ENCODE measurements around the gene EZR. TPM values are rescaled to one million over a fixed set of nuclear protein-coding genes. Genes with fewer than 3 reads are reported as not detected.

Gene EZR
- total and polyA plus RNA-seq, 9 of the 15 experiments (the other 6 are each of a cell fraction or from before 2014, with no cell fraction given) = 36.5 to 162 (median 104) TPM

GRCh38 chr6:158849899-158850806 lies 31.0 kb upstream of the EZR start (continued):
- TF ChIP-seq ZFP36 (IDR thresholded peaks at IDR 0.05; ENCODE audit: low read depth, low read length, partially characterized antibody) (no peak), MYBL2 (IDR thresholded peaks at IDR 0.05; ENCODE audit: low read depth) (no peak), MYBL2 (CRISPR knock-in tag; IDR thresholded peaks at IDR 0.05; ENCODE audit: borderline replicate concordance) (no peak), RBFOX2 (IDR thresholded peaks at IDR 0.05; ENCODE audit: low read depth, low read length) (no peak), KLF13 (tag; IDR thresholded peaks at IDR 0.05; ENCODE audit: borderline replicate concordance, low read depth) (0 out of 2 replicates have a peak, but pooled peaks have one; percentile 33), WHSC1 (IDR thresholded peaks at IDR 0.05; ENCODE audit: low read length) (no peak), GABPB1 (CRISPR knock-in tag; IDR thresholded peaks at IDR 0.05) (0 out of 2 replicates have a peak, but pooled peaks have one; percentile 30), POU5F1 (IDR thresholded peaks at IDR 0.05; ENCODE audit: borderline replicate concordance, low read depth, low read length, partially characterized antibody) (no peak), TCF15 (CRISPR knock-in tag; IDR thresholded peaks at IDR 0.05) (no peak), BRF1 (IDR thresholded peaks at IDR 0.05; ENCODE audit: borderline replicate concordance, extremely low read depth, insufficient read length) (no peak), NCOA4 (IDR thresholded peaks at IDR 0.05; ENCODE audit: partially characterized antibody) (no peak), CEBPB (tag; IDR thresholded peaks at IDR 0.05) (no peak), ZFPM2 (CRISPR knock-in tag; IDR thresholded peaks at IDR 0.05) (no peak), TCF3 (CRISPR knock-in tag; IDR thresholded peaks at IDR 0.05) (no peak; the same call in 1 of the 2 replicates), CHAMP1 (IDR thresholded peaks at IDR 0.05) (no peak), ELK1 (CRISPR knock-in tag; IDR thresholded peaks at IDR 0.05) (no peak), NR3C1 (CRISPR knock-in tag; IDR thresholded peaks at IDR 0.05) (no peak), NKRF (IDR thresholded peaks at IDR 0.05; ENCODE audit: borderline replicate concordance) (0 out of 2 replicates have a peak, but pooled peaks have one; percentile 15), MLLT1 (IDR thresholded peaks at IDR 0.05) (no peak), RUNX1 (IDR thresholded peaks at IDR 0.05; ENCODE audit: low read depth) (no peak)
